Measurements from ENCODE around the gene APOLD1. TPM values are rescaled to one million over a fixed set of nuclear protein-coding genes. Genes with fewer than 3 reads are reported as not detected.

Gene APOLD1
- total and polyA plus RNA-seq, 2 donors, result 5.2 to 13.9 TPM

DNA sequence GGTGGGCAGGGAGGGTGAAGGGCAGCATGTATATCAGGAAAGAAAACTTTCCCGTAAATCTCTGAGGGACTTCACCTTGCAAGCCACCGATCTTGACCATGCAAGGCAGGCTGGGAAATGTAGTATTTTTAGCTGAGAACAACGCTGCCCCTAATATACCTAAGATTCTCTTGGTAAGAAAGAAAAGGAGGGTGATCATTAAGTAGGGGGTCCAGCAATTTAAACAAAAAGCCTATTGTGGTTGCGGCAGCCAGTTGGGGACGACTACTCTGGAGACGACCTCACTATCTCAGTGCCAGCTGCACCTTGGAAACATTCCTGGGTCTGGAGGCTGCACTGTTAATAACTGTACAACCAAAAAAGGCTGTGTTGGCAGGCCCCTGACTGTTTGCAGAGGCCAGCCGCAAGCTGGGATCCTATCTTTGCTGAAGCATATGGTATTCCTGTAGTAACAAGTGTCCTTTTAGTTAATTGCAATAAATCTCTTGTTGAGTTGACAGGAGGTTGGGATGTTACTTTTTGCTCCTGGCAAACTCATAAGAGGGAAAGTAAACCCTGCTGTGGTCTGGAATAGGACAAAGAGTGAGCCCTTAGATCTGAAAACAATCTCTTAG, 6.4 kb downstream of the APOLD1 start:
- Histone ChIP-seq H3K27me3 (ENCODE audit: control insufficient read depth in 2 of 2, insufficient read depth in 1 of 2, low read length in 1 of 2) (no peaks in the 10 kb centered on the region), H3K27ac (ENCODE audit: low read depth in 1 of 2, low read length in 1 of 2) (peak overlapping the region in 1 of 2 donors; percentile 43), H3K36me3 (ENCODE audit: control insufficient read depth in 2 of 2, insufficient read depth in 2 of 2, low read length in 1 of 2) (no peaks in the 10 kb centered on the region), H3K9me3 (ENCODE audit: control insufficient read depth in 2 of 2, insufficient read depth in 1 of 2, low read length in 1 of 2) (no peaks in the 10 kb centered on the region), H3K4me1 (ENCODE audit: control insufficient read depth in 2 of 2, insufficient read depth in 2 of 2, low read length in 2 of 2) (peaks cover 5 to 18% of the 10 kb centered on the region in 2 donors), H3K4me3 (ENCODE audit: low read length in 2 of 2) (no peak overlapping the region)
- 85% methylated on average over 7 of the region's 7 CpGs for WGBS
- DNase-seq (ENCODE audit: low read depth in 6 of 9, low spot score in 9 of 9), result no peak

DNA sequence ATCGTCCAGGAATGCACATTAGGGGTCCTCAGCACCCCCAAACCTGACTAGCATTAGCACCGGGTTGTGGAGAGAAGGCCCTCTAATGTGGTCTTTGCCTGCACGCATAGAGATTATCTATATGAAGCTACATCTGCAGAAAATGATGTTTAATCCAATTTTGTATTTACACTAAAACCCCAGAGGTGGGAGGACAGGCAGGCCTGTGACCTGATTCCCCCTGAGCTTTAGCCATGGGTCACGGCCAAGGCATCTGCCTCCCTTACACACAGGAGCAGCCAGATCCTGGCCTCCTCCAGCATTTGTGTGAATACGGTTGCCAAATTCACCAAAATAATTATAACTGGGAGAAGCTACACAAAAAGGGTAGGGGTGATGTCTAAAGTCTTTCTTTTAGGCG, 7.0 kb downstream of the APOLD1 start:
- Histone ChIP-seq H3K36me3 (ENCODE audit: control insufficient read depth in 2 of 2, insufficient read depth in 2 of 2, low read length in 1 of 2) (no peaks in the 10 kb centered on the region), H3K27me3 (ENCODE audit: control insufficient read depth in 2 of 2, insufficient read depth in 1 of 2, low read length in 1 of 2) (no peaks in the 10 kb centered on the region), H3K27ac (ENCODE audit: low read depth in 1 of 2, low read length in 1 of 2) (peak overlapping the region in 1 of 2 donors; percentile 43), H3K9me3 (ENCODE audit: control insufficient read depth in 2 of 2, insufficient read depth in 1 of 2, low read length in 1 of 2) (no peaks in the 10 kb centered on the region), H3K4me1 (ENCODE audit: control insufficient read depth in 2 of 2, insufficient read depth in 2 of 2, low read length in 2 of 2) (peaks cover 1 to 15% of the 10 kb centered on the region in 2 donors), H3K4me3 (ENCODE audit: low read length in 2 of 2) (no peak overlapping the region)
- DNase-seq (ENCODE audit: low read depth in 6 of 9, low spot score in 9 of 9), result no peak
- 93% methylated on average over 6 of the region's 6 CpGs for WGBS

DNA sequence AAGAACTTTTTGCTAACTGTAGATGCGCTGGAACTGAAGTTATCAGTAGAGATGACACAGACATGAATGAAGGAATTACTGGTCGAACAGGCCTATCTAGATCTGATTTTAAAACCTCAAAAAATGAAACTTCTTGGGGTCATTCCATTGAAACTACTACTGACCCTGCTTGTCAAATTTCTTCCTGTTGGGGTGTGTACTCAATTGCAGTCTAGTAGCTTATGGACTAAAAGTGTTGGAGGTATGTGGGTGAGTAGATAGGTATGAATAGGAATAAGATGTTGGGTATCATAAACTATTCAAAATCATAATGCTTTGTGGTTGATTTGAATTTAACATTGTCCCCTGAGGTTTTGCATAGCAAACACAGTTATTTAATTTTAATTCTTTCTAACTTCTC, 9.2 kb downstream of the APOLD1 start:
- H3K27me3 ChIP-seq (ENCODE audit: control insufficient read depth in 2 of 2, insufficient read depth in 1 of 2, low read length in 1 of 2), result no peaks in the 10 kb centered on the region
- no peak overlapping the region for H3K27ac ChIP-seq (ENCODE audit: low read depth in 1 of 2, low read length in 1 of 2)
- no peak for DNase-seq (ENCODE audit: low read depth in 6 of 9, low spot score in 9 of 9)
- H3K36me3 ChIP-seq (ENCODE audit: control insufficient read depth in 2 of 2, insufficient read depth in 2 of 2, low read length in 1 of 2), result no peaks in the 10 kb centered on the region
- H3K4me1 ChIP-seq (ENCODE audit: control insufficient read depth in 2 of 2, insufficient read depth in 2 of 2, low read length in 2 of 2), result peaks cover 0 to 5% of the 10 kb centered on the region in 2 donors
- 100% methylated on average over 2 of the region's 2 CpGs for WGBS
- H3K4me3 ChIP-seq (ENCODE audit: low read length in 2 of 2), result no peak overlapping the region
- no peaks in the 10 kb centered on the region for H3K9me3 ChIP-seq (ENCODE audit: control insufficient read depth in 2 of 2, insufficient read depth in 1 of 2, low read length in 1 of 2)

DNA sequence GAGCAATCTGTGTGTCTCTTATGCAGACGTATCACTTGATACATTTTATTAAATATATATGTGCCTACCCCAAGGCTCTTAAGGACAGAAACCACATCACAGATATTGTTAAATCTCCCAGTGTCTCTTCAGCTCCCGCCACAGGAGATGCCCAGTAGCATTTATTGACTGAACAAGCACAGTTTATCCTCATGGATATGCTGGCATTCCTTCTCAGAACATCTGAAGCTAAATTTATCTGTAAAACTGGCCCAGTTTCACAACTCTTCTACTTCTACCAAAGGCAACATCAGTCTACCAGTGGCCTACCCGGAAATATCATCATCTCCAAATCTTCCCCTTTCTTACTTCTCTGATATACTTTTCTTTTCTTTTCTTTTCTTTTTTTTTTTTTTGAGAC, 10.7 kb downstream of the APOLD1 start:
- Histone ChIP-seq H3K9me3 (ENCODE audit: control insufficient read depth in 2 of 2, insufficient read depth in 1 of 2, low read length in 1 of 2) (no peaks in the 10 kb centered on the region), H3K27me3 (ENCODE audit: control insufficient read depth in 2 of 2, insufficient read depth in 1 of 2, low read length in 1 of 2) (no peaks in the 10 kb centered on the region), H3K36me3 (ENCODE audit: control insufficient read depth in 2 of 2, insufficient read depth in 2 of 2, low read length in 1 of 2) (no peaks in the 10 kb centered on the region), H3K4me1 (ENCODE audit: control insufficient read depth in 2 of 2, insufficient read depth in 2 of 2, low read length in 2 of 2) (peaks cover 0 to 5% of the 10 kb centered on the region in 2 donors), H3K4me3 (ENCODE audit: low read length in 2 of 2) (no peak overlapping the region), H3K27ac (ENCODE audit: low read depth in 1 of 2, low read length in 1 of 2) (no peak overlapping the region)
- WGBS, result 97% methylated on average over 3 of the region's 3 CpGs
- no peak for DNase-seq (ENCODE audit: low read depth in 6 of 9, low spot score in 9 of 9)

DNA sequence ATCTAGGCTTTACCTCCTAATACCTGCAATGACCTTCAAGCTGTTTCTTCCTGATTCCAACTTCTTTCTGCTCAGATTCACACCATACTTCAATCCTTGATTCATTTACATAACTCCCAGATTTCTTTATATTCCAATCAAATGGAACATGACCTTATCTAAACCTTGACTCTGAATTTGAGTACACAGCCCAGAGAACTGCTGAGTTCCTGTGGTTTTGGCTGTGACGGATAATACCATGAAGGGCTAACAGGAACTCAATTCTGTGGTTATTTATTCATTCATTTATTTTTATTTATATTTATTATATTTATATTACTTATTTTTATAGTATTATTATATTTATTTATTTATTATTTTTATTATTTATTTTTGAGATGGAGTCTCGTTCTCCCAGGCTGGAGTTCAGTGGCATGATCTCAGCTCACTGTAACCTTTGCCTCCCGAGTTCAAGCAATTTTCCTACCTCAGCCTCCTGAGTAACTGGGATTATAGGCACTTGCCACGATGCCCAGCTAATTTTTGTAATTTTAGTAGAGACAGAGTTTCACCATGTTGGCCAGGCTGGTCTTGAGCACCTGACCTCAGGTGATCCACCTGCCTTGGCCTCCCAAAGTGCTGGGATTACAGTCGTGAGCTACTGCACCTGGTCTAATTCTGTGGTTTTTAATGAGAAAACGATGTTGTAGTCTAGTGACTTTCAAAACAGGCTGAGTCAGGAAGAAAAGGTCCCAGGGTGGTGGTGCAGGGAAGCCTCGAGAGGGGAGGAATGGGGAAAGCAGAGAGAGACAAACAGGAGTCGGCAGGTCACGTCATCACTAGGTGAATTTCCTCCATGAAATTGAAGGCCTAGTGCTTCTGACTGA, 11.7 kb downstream of the APOLD1 start:
- no peak overlapping the region for H3K4me3 ChIP-seq (ENCODE audit: low read length in 2 of 2)
- DNase-seq (ENCODE audit: low read depth in 6 of 9, low spot score in 9 of 9), result no peak
- no peaks in the 10 kb centered on the region for H3K27me3 ChIP-seq (ENCODE audit: control insufficient read depth in 2 of 2, insufficient read depth in 1 of 2, low read length in 1 of 2)
- H3K9me3 ChIP-seq (ENCODE audit: control insufficient read depth in 2 of 2, insufficient read depth in 1 of 2, low read length in 1 of 2), result no peaks in the 10 kb centered on the region
- WGBS, result 89% methylated on average over 9 of the region's 9 CpGs
- no peaks in the 10 kb centered on the region for H3K36me3 ChIP-seq (ENCODE audit: control insufficient read depth in 2 of 2, insufficient read depth in 2 of 2, low read length in 1 of 2)
- peaks cover 0 to 5% of the 10 kb centered on the region in 2 donors for H3K4me1 ChIP-seq (ENCODE audit: control insufficient read depth in 2 of 2, insufficient read depth in 2 of 2, low read length in 2 of 2)
- no peak overlapping the region for H3K27ac ChIP-seq (ENCODE audit: low read depth in 1 of 2, low read length in 1 of 2)

DNA sequence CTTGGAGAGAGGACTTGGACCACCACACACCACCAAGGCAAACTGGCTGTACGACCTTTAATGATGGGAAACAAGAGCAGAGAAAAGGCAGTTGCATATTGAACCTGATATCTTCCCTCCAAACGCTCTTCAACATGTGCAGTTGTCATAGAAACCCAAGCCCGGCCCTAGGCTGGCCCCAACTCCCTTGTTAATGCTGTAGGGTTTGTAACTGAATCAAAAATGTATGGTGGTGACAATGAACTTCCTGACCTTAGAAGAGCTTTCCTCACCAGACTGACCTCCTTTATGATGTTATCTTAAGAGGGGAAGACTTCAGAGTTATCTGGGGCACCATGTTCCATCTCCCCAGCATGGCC, 12.3 kb downstream of the APOLD1 start:
- Histone ChIP-seq H3K4me3 (ENCODE audit: low read length in 2 of 2) (no peak overlapping the region), H3K27me3 (ENCODE audit: control insufficient read depth in 2 of 2, insufficient read depth in 1 of 2, low read length in 1 of 2) (no peaks in the 10 kb centered on the region), H3K36me3 (ENCODE audit: control insufficient read depth in 2 of 2, insufficient read depth in 2 of 2, low read length in 1 of 2) (no peaks in the 10 kb centered on the region), H3K4me1 (ENCODE audit: control insufficient read depth in 2 of 2, insufficient read depth in 2 of 2, low read length in 2 of 2) (no peaks in the 10 kb centered on the region), H3K9me3 (ENCODE audit: control insufficient read depth in 2 of 2, insufficient read depth in 1 of 2, low read length in 1 of 2) (no peaks in the 10 kb centered on the region), H3K27ac (ENCODE audit: low read depth in 1 of 2, low read length in 1 of 2) (no peak overlapping the region)
- WGBS, result 95% methylated on average over 3 of the region's 3 CpGs
- no peak for DNase-seq (ENCODE audit: low read depth in 6 of 9, low spot score in 9 of 9)

DNA sequence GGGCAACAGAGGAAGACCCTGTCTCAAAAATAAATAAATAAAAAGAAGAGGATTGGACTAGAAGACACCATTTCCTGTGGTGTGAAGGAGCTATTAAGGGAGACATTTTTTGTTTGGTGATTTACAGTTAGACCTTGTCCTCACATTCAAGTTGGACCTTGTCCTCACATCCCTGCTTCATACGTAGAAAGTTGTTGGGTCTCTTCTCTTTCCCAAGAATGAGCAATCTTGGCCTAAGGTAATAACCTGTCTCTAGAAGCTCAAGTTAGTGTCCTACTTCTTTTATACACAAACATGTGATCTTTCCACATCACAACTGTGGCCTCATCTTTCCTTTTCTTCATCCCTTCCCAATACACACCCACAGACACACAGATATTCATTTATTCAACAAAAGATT, 13.0 kb downstream of the APOLD1 start:
- H3K27me3 ChIP-seq (ENCODE audit: control insufficient read depth in 2 of 2, insufficient read depth in 1 of 2, low read length in 1 of 2), result no peaks in the 10 kb centered on the region
- H3K27ac ChIP-seq (ENCODE audit: low read depth in 1 of 2, low read length in 1 of 2), result no peak overlapping the region
- H3K36me3 ChIP-seq (ENCODE audit: control insufficient read depth in 2 of 2, insufficient read depth in 2 of 2, low read length in 1 of 2), result no peaks in the 10 kb centered on the region
- WGBS, result 98% methylated on average over 1 of the region's 1 CpG
- no peak for DNase-seq (ENCODE audit: low read depth in 6 of 9, low spot score in 9 of 9)
- no peak overlapping the region for H3K4me3 ChIP-seq (ENCODE audit: low read length in 2 of 2)
- no peaks in the 10 kb centered on the region for H3K9me3 ChIP-seq (ENCODE audit: control insufficient read depth in 2 of 2, insufficient read depth in 1 of 2, low read length in 1 of 2)
- H3K4me1 ChIP-seq (ENCODE audit: control insufficient read depth in 2 of 2, insufficient read depth in 2 of 2, low read length in 2 of 2), result peaks cover 0 to 4% of the 10 kb centered on the region in 2 donors

DNA sequence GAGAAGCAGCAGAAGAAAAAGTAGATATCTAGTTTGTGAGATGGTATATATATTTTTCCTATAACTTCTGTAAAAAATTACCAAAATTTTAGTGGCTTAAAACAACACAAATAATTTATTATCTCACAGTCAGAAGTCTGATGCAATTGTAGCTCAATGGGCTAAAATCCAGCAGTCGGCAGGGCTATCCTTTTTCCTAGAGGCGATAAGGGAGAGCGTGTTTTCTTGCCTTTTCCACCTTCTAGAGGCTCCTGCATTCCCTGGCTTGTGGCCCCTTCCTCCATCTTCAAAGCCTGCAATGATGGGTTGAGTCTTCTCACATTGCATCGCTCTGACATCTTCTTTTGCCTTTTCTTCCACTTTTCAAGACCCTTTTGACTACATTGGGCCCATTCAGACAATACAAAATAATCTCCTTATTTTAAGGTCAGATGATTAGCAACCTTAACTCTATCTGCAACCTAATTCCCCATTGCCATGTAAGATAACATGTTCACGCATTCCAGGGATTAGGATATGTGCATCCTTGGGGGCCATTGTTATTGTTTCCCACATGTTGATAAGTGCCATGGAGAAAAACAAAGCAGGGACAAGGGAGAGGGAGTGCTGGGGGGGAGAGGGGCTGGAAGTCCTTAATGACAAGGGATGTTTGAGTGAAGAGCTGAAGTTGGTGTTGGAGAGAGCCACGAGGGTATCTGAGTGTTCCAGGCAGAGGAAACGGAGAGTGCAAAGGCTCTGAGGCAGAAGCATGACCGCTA, 13.9 kb downstream of the APOLD1 start:
- WGBS, result 98% methylated on average over 8 of the region's 8 CpGs
- Histone ChIP-seq H3K4me1 (ENCODE audit: control insufficient read depth in 2 of 2, insufficient read depth in 2 of 2, low read length in 2 of 2) (peaks cover 0 to 4% of the 10 kb centered on the region in 2 donors), H3K9me3 (ENCODE audit: control insufficient read depth in 2 of 2, insufficient read depth in 1 of 2, low read length in 1 of 2) (no peaks in the 10 kb centered on the region), H3K36me3 (ENCODE audit: control insufficient read depth in 2 of 2, insufficient read depth in 2 of 2, low read length in 1 of 2) (no peaks in the 10 kb centered on the region), H3K27me3 (ENCODE audit: control insufficient read depth in 2 of 2, insufficient read depth in 1 of 2, low read length in 1 of 2) (no peaks in the 10 kb centered on the region), H3K27ac (ENCODE audit: low read depth in 1 of 2, low read length in 1 of 2) (no peak overlapping the region), H3K4me3 (ENCODE audit: low read length in 2 of 2) (no peak overlapping the region)
- DNase-seq (ENCODE audit: low read depth in 6 of 9, low spot score in 9 of 9), result no peak

Data from thymus (tissue), 11 donors.